HG03064 (cell line): ENCODE results near the gene FAM184A.
"Not testable (repeated sequence)": the region's sequence is repeated elsewhere in the genome, so short reads cannot be mapped to it uniquely, and the experiment has no call there.

Experiments used
- ATAC-seq: cut with Tn5 transposase; IDR thresholded peaks from one replicate; pipeline ENCODE4 v1.9.1; 2021; ENCODE audit warnings: low read depth; ENCODE audit not compliant: unreplicated experiment

The FAM184A gene

GRCh38 chr6:119097815-119098361 is 19.4 kb upstream of the FAM184A start:
- not testable (repeated sequence) for ATAC-seq

- no peak for ATAC-seq
Observed at GRCh38 chr6:119096721-119097565, 18.5 kb upstream of the FAM184A start.

GRCh38 chr6:119090256-119090655 is 11.8 kb upstream of the FAM184A start:
- ATAC-seq, result no peak

GRCh38 chr6:119084784-119085183 is 6.3 kb upstream of the FAM184A start:
- no peak for ATAC-seq

DNA sequence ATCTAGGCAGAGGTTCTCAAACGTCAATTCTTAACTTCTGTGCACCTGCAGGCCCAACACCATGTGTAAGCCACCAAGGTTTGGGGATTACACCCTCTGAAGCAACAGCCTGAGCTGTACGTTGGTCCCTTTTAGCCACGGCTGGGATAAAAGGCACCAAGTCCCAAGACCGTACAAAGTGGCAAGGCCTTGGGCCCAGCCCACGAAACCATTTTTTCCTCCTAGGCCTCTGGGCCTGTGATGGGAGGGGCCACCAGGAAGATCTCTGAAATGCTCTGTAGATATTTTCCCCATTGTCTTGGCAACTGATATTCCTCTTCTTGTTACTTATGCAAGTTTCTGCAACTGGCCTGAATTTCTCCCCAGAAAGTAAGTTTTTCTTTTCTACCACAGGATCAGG is 4.5 kb upstream of the FAM184A start:
- ATAC-seq, result no peak

- no peak for ATAC-seq
Observed at GRCh38 chr6:119079283-119079809, 882 bp upstream of the FAM184A start.

DNA sequence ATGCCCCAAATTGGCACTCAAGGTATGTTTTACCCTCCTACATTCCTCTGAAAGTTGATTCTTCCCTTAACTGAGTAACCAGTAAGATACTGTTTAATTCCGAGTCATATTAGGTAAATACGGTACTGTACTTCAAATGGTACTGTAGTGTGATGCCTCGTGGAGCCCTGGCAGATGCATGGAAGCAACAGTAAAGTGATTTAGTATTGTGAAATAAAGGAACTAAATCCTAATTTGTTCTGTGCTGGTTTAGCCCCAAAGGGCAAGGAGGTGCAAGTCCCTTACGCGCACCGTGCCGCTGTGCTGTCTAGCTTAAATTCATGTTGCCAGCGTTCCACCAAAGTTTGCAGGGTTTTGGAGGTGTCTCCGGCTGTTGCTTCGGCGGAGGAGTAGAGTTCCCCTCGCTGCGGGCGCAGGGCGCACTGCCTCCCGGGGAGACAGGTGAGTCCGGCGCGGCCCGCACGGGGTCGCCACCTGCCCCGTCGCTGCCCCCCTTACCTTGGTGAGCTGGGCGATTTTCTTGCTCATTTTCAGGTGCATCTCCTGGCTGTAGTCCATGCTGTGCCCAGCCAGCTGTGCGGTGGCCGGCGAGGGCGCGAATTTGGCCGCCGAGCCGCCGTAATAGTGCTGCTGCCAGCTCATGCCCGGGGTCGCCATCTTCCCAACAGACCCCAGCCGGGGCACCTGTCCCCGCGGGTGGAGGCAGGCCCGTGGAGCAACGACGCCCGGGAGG is 655 bp downstream of the FAM184A start:
- ATAC-seq, result peak; percentile 30

DNA sequence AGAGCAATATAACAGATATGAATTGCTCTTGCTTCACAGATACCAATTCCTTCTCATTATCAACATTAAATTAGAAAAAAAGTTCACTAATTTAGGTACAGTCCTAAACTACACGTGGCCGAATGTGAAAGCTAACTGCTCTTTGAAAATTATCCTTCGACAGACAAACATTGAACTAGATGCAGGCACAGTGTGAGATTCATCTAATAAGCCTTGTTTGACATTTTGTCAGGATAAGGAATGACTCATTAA is 1.1 kb downstream of the FAM184A start:
- no peak for ATAC-seq

DNA sequence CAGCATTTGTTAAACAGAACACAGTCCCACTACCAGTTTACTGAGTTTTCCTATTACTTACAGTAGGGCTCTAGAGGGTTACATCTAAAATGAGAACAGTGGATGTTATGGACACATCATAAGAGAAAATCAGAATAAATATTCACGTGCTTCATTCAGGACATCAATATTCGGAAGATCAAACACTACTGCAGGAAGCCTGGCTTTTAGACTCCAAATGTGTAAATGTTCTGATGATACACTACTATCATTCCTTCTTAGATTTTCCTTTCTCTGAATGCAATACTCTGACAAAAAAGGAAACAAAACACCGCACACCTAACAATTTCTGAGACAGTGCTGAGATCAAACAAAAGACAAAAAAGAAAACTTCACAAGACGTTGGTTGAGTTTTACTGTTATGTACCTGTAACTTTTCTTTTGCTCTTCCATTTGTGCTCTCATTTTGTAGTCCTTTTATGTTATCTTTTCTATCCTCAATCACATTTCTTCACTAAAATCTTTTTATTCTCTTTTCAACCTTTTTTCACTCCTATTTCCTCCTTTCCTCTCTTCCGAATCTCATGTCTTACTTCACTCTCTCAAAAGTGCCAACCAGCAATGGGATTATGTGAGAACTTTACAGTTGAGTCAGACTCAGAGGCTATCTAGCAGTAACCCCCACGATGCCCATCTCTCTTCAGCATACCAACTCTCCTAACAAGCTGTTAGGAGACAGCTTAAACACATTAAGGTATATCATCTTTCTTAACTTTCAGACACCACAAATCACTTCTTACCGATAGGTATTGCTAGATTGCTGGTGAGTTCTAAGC is 1.7 kb downstream of the FAM184A start:
- no peak for ATAC-seq

DNA sequence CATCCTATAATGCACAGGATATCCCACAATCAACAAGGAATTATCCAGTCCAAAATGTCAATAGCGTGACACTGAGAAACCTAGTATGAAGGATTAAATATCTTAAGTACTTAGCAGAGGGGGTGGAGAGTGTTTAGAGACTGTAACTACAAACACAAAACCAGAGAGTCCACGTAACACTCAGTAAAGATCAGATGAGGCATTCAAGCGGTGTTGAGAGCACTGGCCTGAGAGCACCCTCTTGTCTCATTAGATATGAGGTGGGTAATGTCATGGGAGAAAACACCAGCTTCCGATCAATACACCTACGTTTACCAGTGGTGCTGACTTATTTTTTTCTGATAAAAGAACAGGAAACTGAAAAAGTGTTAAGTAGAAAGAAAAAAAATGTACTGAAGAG is 2.3 kb downstream of the FAM184A start:
- no peak for ATAC-seq

GRCh38 chr6:119075200-119075981 is 3.1 kb downstream of the FAM184A start:
- ATAC-seq, result no peak

DNA sequence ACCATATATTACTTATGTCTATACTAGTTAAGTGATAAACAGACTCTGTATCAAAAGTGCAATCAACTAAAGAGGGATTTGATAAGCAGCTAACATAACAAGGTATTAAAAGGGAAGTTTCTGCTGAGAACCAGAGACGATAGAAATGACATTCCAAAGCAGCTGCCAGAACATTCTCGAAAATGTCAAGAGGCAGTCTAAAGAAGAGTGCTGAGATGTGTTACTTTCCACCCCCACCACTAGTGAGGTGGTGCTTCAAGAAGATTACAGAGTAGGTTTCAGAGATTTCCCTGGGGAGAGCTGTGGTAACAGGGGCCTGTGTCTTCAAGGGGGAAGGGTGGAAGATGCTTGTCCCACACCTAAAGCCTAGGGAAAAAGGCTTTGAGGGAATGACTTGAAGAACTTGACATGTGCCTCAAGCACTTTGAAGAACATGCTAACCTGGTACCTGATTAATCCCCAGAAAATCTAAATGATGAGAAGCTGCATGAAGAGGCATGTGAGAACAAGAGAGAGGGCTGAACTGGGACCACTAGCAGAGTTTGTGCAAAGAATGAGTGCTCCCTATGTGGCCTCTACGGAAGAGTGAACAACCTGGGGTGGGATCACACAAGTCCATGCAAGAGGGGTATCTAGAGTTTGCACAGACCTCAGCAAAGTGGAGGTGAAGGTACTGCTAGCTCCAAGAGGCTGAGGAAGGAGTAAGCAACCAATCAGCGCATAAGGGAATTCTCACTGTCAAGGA is 5.0 kb downstream of the FAM184A start:
- ATAC-seq, result no peak

- ATAC-seq, result no peak
Observed at GRCh38 chr6:119071576-119071975, 6.9 kb downstream of the FAM184A start.

- ATAC-seq, result no peak
Observed at GRCh38 chr6:119067091-119067490, 11.4 kb downstream of the FAM184A start.

GRCh38 chr6:119066517-119066916 is 11.9 kb downstream of the FAM184A start:
- ATAC-seq, result no peak

DNA sequence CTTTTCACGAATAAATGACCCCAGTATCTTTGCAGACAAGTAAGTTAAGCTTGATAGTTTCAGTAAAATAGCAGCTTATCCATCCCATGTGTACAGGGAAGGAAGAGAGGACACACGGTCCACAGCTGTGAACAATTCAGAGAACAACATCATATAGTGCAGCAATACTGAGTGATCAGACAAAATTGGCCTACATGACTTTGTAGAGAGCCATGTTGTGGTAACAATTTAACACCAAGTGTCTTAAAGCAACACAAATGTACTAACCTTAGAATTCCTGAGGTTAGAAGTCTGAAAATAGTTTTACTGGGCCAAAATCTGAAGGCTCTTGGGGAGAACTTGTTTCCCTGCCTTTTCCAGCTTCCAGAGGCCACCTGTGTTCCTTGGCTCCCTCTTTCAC is 12.5 kb downstream of the FAM184A start:
- ATAC-seq, result no peak

DNA sequence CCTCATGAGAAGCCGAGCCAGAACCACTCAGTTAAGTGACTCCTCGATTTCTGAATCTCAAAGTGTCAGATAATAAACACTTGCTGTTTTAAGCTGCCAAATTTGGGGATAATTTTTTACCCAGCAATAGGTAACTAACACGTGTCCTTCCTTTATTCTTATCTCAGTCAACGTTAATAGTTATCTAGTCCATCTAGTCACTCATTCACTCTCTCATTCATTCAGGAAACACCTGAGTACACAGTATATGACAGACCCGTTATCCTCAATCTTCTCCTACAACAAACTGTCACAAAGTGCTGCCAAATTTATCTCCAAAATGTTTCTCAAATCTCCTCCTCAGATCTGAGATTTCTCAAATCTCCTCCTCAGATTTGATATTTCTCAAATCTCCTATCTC is 13.1 kb downstream of the FAM184A start:
- ATAC-seq, result no peak

- ATAC-seq, result no peak
Observed at GRCh38 chr6:119063491-119063890, 15.0 kb downstream of the FAM184A start.

- ATAC-seq, result no peak
Observed at GRCh38 chr6:119061215-119061614, 17.2 kb downstream of the FAM184A start.
